ENCODE results near the gene EAF2. TPM values are rescaled to one million over a fixed set of nuclear protein-coding genes. Genes with fewer than 3 reads are reported as not detected.

EAF2 gene
- total RNA-seq, 1 donor, result 2.3 TPM

GRCh38 chr3:121878411-121878810 lies 43.4 kb downstream of the EAF2 start:
- DNase-seq (ENCODE audit: low read depth), result no peak
- H3K4me3 ChIP-seq (ENCODE audit: low read depth, low read length), result no peak overlapping the region
- no peak for TF ChIP-seq CTCF (IDR thresholded peaks at IDR 0.05; ENCODE audit: insufficient read depth, low read length)

- peak; percentile 8 for DNase-seq (ENCODE audit: low read depth)
- H3K4me3 ChIP-seq (ENCODE audit: low read depth, low read length), result no peak overlapping the region
- TF ChIP-seq CTCF (IDR thresholded peaks at IDR 0.05; ENCODE audit: insufficient read depth, low read length), result peak; percentile 32
These were observed 48.5 kb downstream of the EAF2 start for GRCh38 chr3:121883507-121883906.

- H3K4me3 ChIP-seq (ENCODE audit: low read depth, low read length), result no peak overlapping the region
- no peak for TF ChIP-seq CTCF (IDR thresholded peaks at IDR 0.05; ENCODE audit: insufficient read depth, low read length)
- peak; percentile 5 for DNase-seq (ENCODE audit: low read depth)
These were observed 50.4 kb downstream of the EAF2 start for GRCh38 chr3:121885386-121885785.

- peak; percentile 24 for DNase-seq (ENCODE audit: low read depth)
- no peak for TF ChIP-seq CTCF (IDR thresholded peaks at IDR 0.05; ENCODE audit: insufficient read depth, low read length)
- H3K4me3 ChIP-seq (ENCODE audit: low read depth, low read length), result no peak within 1 kb of the TSS
These were observed 59.4 kb downstream of the EAF2 start, which contains the start of gene SLC15A2 for GRCh38 chr3:121894301-121894990. Gene SLC15A2 (plus strand): TSS chr3:121894401. CDS start chr3:121894477, 76 bp downstream.

GRCh38 chr3:121895121-121895520 lies 60.1 kb downstream of the EAF2 start:
- no peak for DNase-seq (ENCODE audit: low read depth)
- TF ChIP-seq CTCF (IDR thresholded peaks at IDR 0.05; ENCODE audit: insufficient read depth, low read length), result no peak
- H3K4me3 ChIP-seq (ENCODE audit: low read depth, low read length), result no peak overlapping the region

- H3K4me3 ChIP-seq (ENCODE audit: low read depth, low read length), result no peak overlapping the region
- no peak for DNase-seq (ENCODE audit: low read depth)
- no peak for TF ChIP-seq CTCF (IDR thresholded peaks at IDR 0.05; ENCODE audit: insufficient read depth, low read length)
These were observed 60.7 kb downstream of the EAF2 start for GRCh38 chr3:121895736-121896135.

GRCh38 chr3:121896823-121897222 lies 61.8 kb downstream of the EAF2 start:
- TF ChIP-seq CTCF (IDR thresholded peaks at IDR 0.05; ENCODE audit: insufficient read depth, low read length), result no peak
- no peak overlapping the region for H3K4me3 ChIP-seq (ENCODE audit: low read depth, low read length)
- DNase-seq (ENCODE audit: low read depth), result no peak

Measured in fibroblast of the aortic adventitia (primary cell).